Globus pallidus (tissue), 1 donor: Measurements from ENCODE around the gene TNFRSF12A.
"Not testable (repeated sequence)": the region's sequence is repeated elsewhere in the genome, so short reads cannot be mapped to it uniquely, and the experiment has no call there.

Source experiments
- DNase-seq: peaks from one replicate; pipeline ENCODE4 v3.0.0-alpha.2; 2015; ENCODE audit warnings: low spot score

TNFRSF12A gene

GRCh38 chr16:3065742-3066439 is 45.7 kb downstream of the TNFRSF12A start:
- DNase-seq = no peak

GRCh38 chr16:3066440-3066748 is 46.2 kb downstream of the TNFRSF12A start:
- DNase-seq = no peak

- DNase-seq = no peak
These were observed 48.3 kb downstream of the TNFRSF12A start for GRCh38 chr16:3068487-3068886.

GRCh38 chr16:3069146-3069545 is 49.0 kb downstream of the TNFRSF12A start:
- not testable (repeated sequence) for DNase-seq

- no peak for DNase-seq
These were observed 50.5 kb downstream of the TNFRSF12A start for GRCh38 chr16:3070608-3071111.

GRCh38 chr16:3071655-3072054 is 51.5 kb downstream of the TNFRSF12A start:
- DNase-seq = no peak
